OCI-LY1 (cell line): ENCODE data around the gene HKDC1.
"Not testable (repeated sequence)": the region's sequence is repeated elsewhere in the genome, so short reads cannot be mapped to it uniquely, and the experiment has no call there.

ENCODE experiments used
- CTCF ChIP-seq: fragments of 200-600 bp; sonication (generic), shearing (Covaris generic); IDR thresholded peaks from 2 replicates; pipeline ENCODE4 v1.5.1; 2017; ENCODE audit warnings: mild to moderate bottlenecking, antibody characterized with exemption, low read length, moderate library complexity, mixed read lengths
- EZH2 ChIP-seq: fragments of 200-600 bp; sonication (generic), shearing (Covaris generic); IDR thresholded peaks from 2 replicates; pipeline ENCODE4 v1.8.0; 2017; ENCODE audit warnings: borderline replicate concordance, mixed run types, mild to moderate bottlenecking, antibody characterized with exemption, low read length, moderate library complexity, mixed read lengths

DNA sequence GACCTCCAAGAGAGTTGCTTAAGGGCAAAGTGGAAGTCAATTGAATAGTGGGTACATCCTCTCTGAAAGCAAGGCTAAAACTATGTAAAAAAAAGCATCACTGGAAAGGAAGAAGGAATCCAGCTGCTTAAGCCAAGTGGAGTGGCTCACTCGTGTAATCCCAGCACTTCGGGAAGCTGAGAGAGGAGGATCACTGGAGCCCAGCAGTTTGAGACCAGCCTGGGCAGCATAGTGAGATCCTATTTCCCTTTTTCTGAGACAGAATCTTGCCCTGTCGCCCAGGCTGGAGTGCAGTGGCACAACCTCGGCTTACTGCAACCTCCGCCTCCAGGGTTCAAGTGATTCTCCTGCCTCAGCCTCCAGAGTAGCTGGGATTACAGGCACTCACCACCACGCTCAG, 64.3 kb downstream of the HKDC1 start:
- not testable (repeated sequence) for TF ChIP-seq CTCF, EZH2
